ENCODE data around the gene DCLK1.

DNA sequence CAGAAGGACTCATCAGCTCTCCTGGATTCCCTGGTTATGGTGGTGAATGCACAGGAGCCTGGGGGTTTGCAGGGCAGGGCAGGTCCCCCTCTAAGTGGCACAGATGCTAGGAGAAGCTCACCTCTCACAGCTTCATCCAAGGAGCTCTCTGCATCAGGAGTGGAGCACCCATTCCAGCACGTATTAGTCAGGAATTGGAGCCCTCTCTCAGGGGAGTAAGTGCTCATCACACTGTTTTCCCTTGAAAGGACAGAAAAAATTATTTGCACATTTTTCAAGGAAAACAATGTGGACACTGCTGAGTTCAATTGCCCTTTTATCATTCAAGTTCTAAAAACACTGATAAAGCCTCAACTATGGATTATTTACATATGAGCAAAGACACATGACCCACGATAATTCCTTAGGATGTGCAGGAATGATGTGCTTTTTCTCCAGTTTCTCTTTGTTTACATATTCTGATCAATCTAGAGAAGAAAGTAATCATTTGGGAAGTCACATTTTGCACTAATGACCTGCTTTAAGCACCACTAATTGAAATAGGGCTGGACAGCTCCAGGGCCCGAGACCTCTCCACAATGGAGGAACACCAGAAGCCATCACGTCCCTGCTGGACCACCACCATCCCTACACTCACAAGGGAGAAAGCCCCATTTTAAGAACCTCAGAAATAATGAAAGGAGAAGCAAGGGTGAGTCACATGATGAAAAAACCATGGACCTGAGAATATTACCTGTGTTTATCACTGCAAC, 42.6 kb upstream of the DCLK1 start:
- TF ChIP-seq CTCF (IDR thresholded peaks at IDR 0.05) (no peak), POLR2AphosphoS5 (IDR thresholded peaks at IDR 0.05) (no peak)

All from esophagus muscularis mucosa (tissue), 3 donors.